Renal cortical epithelial cell (primary cell): ENCODE data around the gene SPACA4. TPM values are rescaled to one million over a fixed set of nuclear protein-coding genes. Genes with fewer than 3 reads are reported as not detected.
A peak's percentile ranks its signal among the peaks of the same experiment; 100 is the strongest.

Source experiments
- DNase-seq: peaks from one replicate; pipeline ENCODE4 v3.0.0-alpha.2; 2011; ENCODE audit warnings: low read depth
- total RNA-seq: library from RNA; depleted of rRNA; stranded (reverse); fragments of >200 nt; gene quantifications from 2 replicates; pipeline ENCODE4 v1.2.3, GENCODE V29; 2014

SPACA4 gene
- total RNA-seq, 1 donor from 2014 or later: not detected

GRCh38 chr19:48634424-48635262 lies 28.1 kb downstream of the SPACA4 start:
- DNase-seq: peak; percentile 92

- no peak for DNase-seq
Measured at GRCh38 chr19:48635263-48635965, 28.9 kb downstream of the SPACA4 start.

DNA sequence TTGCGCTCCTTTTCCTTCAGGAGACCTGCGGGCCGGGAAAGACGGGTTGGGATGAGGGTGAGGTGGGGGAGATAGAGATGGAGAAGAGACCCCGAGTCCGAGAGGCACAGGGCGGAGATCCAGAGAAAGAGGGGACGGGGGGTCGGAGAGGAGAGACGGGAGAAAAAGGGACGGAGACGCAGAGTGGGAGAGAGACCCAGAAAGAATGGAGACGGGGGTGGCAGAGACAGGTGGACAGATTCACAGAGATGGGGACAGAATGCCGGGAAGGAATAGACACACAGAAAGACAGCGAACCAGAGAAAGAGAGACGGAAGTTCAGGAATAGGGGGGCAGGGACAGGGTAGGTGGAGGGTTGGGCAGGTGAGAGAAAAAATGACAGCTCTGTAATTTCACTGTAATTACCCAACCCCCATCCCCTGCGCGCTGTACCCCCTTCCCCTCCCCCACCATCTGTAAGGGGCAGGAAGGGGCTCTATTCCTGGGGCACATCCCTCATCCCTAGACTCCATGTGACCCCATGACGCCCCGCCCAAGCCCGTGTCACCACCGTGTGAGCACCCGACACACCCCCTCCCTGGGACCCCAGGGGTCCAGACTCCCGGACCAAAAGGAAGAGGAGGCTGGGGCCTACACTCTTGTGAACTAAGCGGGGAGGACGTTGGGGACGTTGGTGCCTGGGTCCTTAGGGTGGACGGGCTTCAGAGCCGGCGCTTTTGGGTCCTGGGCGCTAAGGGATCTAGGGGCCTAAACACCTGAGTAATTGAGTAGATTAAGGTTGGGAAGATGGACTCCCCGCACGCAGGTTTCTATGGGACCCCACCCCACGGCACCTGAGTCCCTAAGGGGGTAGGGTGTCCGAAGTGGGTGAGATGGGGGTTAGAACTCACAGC lies 29.7 kb downstream of the SPACA4 start:
- DNase-seq: no peak

DNA sequence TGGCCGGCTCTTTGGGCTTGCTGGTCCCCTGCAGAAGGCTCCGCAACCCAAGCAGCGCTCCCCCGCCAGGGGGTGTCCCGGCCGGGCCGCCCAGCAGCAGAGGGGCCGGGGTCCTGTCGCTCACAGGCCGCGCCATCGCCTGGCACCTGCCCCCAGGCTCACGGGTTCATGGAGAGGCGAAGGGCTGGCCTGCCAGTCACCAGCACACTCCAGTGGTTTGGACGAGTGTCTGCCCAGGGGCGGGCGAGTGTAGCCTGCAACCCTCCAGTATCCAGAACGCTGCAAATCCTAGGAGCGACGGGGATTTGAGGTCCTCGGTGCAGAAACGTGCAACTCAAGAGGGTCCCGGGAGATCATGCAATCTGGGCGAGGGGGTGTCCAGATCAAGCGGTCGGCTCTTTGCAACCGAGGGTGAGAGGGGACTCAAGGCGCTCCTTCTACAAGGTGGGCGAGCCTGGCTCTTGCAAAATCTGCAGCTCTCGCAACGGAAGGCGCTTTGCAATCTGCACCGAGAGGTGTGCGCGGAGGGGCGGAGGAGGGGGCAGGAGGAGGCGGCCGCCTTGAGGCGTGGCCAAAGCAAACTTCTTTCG lies 30.4 kb downstream of the SPACA4 start, which contains the start of gene DBP:
Gene DBP (minus strand): TSS at position 521 of the 590 bp plus-strand sequence. CDS start 385 bp downstream, at position 136.
- peak; percentile 38 for DNase-seq

DNA sequence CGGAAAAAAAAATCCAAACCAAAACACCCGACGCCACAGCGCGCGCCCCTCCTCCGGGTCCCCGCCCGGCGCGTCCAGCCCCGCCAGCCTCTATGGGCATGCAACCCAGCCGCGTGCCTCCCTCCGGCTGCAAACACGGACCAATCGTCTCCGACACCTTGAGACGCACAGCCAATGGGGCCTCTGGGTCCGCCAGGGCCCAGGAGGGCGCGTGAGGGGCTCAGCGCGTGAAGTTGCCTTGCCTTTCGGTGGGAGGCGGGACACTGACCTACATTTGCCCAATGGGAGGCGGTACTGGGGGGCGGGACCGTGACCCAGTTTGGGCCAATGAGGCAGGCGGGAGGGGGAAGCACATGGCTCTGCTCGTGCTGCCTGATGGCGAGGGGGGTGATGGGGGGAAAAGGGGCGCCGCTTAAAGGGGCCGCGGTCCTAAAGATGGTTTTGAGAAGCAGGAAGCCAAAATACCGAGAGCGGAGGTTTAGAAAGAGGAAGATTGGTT lies 31.0 kb downstream of the SPACA4 start:
- DNase-seq: peak; percentile 96

DNA sequence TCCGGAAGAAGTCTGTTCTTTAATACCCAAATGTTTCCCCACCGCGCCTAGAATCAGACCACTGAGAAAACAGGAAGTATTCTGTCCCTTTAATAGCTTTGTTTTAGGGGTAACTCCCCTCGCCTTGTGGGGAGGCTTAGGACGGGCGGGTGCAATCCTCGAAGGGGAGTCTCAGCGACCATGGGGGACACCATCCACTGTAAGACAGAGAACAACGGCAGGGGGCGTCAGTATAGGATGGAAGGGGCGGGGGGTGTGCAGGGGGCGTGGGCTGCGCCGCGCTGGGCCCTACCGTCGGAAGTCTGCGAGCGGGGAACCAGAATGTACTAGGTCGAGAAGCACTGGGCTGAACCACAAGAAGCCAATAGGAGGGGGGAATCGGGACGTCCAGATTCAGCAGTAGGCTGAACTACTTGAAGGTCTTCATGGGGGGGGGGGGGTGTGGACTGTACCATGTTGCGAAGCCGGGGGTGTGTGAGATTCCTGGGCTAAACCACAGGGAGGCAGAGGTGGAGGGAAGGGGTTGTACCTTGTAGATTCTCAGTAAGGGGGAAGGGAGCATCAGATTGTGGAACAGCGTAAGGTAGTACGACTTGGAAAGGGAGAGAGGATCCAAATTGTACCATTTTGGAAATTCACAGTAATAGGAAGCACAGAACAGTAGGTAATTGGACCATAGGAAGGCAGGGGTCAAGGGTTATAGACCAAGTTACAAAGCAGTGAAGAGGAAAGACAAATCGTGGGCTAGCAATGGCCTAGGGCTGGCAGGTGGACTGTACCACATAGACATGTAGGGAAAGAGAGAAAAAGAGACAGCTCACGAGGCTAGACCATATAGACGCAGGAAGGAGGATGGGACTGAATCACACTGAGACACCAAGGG lies 31.6 kb downstream of the SPACA4 start:
- peak; percentile 93 for DNase-seq

GRCh38 chr19:48638831-48639381 lies 32.4 kb downstream of the SPACA4 start:
- DNase-seq: no peak

DNA sequence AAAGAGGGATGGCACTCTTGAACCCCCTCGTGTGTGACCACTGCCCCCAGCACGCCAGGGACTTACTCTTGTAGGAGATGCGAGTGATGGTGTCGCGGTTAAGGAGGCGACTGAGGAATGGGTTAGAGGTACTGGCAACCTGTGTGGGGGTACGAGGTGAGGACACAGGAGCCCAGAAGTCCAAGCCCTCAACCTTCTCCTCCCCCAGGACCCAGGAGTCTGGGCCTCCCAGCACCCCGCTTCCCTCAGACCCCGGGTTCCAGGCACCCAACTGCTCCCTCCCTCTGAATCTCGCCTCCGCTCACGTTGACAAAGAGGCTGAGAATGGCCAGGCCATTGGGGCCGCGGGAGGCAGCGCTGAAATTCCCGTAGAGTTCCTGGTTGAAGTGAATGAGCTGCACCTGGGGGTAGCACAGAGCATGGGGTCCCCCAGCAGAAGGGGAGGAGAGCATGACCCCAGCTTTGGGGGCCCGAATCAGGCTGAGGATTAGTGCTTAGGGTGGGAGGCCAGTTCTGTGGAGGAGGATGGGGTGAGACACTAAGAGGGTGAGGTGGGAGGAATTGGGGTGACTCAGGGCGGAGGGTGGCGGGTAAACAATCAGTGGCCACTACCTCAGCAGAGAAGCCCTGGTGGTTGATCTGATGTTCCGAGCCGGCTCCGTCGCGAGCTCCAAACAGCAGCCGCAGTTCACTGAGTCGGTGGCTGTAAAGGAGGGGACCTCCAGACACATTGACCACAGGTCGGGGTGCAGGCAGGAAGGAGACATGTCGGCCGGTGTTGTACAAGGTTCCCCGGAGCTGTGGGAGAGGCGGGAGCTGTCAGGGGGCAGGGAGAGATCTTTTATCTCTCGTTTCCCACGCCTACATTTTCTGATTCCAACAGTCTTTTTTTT lies 33.2 kb downstream of the SPACA4 start:
- no peak for DNase-seq

GRCh38 chr19:48641850-48642249 lies 35.3 kb downstream of the SPACA4 start:
- no peak for DNase-seq

DNA sequence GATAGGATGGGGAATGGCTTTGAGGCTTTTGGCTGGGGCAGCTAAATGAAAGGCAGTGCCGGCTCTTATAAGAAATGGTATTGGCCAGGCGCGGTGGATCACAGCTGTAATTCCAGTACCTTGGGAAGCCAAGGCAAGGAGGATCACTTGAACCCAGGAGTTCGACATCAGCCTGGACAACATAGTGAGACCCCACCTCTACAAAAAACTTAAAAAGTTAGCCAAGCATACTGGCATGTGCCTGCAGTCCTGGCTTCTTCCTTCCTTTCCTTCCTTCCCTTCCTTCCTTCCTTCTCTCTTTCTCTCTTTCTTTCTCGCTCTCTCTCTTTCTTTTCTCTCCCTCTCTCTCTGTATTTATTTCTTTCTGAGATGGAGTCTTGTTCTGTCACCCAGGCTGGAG lies 36.3 kb downstream of the SPACA4 start:
- no peak for DNase-seq

- DNase-seq: no peak
Measured at GRCh38 chr19:48644355-48644754, 37.8 kb downstream of the SPACA4 start.

DNA sequence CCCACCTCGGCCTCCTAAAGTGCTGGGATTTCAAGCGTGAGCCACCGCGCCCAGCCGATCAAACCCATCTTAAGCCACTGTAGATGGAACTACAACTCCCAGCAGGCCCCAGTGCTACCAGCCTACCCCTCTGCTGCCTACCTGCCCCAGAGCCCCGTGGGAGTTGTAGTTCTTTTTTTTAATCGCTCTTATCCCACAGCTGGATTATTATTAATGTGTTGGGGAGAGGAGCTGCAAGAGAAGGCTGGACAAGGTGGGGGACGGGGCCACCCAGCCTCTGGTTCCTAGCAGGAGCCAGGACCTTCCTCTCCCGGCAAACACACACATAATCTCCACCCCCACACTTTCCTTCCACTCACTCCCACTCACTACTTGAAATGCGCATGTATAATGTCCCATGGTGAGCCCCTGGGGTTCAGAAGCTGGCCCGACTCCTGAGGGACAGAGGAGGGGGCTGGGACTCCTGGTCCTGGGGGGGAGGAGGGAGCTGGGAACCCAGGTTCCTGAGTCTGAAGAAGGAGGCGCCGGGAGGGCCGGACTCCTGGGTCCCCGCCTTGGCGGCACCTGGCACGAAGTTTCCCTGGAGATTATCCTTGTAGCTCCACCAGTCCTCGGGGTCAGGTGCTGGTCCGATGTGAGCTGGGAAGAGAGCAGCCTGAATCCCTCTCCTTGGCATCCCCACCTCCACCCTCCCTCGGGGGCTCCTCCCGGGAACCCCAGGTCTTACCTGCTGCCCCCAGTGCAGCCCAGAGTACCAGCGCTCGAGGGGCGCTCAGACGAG lies 38.5 kb downstream of the SPACA4 start:
- peak; percentile 69 for DNase-seq

GRCh38 chr19:48645620-48646000 lies 39.1 kb downstream of the SPACA4 start:
- DNase-seq: no peak

DNA sequence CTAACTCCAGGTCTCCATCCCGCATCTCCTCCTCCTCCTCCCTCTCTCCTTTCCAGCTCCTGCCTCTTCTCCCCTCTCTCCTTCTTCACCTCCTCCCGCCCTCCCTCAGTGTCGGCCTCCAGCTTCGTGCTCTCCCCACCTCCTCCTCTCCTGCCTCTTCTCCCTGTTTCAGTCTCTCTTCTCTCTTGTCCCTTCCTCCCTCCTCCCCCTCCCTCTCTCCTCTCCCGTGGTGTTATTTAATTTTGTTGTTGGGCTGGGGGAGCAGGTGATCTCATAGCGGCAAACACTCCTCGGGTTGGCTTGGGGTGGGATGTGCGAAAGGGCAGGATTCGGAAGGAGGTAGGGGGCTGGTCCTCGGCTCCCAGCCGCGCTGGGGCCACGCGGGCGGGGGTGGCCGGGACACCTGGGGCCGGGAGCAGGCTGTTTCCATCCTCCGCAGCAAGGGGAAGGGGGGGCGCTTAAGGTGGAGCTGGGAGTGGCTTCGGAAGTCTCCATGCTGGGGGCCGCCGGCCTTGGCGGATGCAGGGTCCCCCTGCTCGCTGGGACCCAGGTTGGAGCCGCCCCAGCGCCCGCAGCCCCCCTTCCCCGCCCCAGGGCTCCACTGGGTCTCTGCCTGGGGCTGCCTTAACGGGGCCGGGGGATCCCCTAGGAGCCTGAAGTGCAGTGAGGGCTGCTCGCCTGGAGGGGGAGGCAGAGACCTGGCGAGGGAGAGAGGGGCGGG lies 39.6 kb downstream of the SPACA4 start, which contains the start of gene CA11:
Gene CA11 (minus strand): TSS at position 187 of the 721 bp plus-strand sequence. CDS start 555 bp downstream, outside the sequence.
- DNase-seq: peak; percentile 53

DNA sequence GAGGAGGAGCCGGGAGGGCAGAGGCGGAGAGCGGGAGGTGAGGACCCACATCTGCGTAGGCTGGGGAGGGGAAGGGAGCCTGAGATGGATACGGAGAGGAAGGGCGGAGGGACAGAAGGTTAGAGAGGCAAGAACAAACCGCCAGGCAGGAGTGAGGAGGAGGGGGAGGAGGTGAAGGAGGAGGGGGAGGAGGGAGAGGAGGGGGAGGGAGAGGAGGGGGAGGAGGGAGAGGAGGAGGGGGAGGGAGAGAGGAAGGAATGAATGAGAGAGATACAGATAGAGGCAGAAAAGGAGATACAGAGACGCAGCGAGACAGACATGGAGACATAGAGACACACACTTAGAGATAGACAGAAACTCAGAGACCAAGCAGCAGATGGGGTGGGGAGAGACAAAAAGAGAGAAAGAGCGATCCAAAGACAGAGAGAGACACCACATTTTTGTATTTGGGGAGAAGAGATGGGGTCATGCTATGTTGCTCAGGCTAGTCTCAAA lies 40.2 kb downstream of the SPACA4 start:
- no peak for DNase-seq

DNA sequence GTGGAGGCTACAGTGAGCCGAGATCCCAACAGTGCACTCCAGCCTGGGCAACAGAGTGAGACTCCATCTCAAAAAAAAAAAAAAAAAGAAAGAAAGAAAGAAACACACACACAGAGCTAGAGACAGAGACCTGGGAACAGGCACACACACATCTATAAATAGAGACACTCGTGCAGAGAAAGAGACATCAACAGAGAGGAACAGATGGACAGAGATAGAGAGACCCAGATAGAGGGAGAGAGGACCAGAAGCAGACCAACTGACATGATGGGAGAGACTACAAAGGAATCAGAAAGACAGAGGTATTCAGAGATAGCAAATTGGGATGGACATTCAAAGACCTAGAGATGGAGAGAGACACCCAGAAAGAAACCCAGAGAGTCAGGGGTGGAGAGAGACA lies 41.6 kb downstream of the SPACA4 start:
- DNase-seq: no peak

- DNase-seq: no peak
Measured at GRCh38 chr19:48650974-48651682, 44.6 kb downstream of the SPACA4 start.
